GM18873 (cell line): ENCODE results near the gene CEPT1.
"Not testable (repeated sequence)": the region's sequence is repeated elsewhere in the genome, so short reads cannot be mapped to it uniquely, and the experiment has no call there.

Source experiments
- ATAC-seq: cut with Tn5 transposase; IDR thresholded peaks from one replicate; pipeline ENCODE4 v1.9.1; 2021; ENCODE audit warnings: mild to moderate bottlenecking, moderate library complexity, moderate number of reproducible peaks; ENCODE audit not compliant: unreplicated experiment, low FRiP score

The CEPT1 gene

DNA sequence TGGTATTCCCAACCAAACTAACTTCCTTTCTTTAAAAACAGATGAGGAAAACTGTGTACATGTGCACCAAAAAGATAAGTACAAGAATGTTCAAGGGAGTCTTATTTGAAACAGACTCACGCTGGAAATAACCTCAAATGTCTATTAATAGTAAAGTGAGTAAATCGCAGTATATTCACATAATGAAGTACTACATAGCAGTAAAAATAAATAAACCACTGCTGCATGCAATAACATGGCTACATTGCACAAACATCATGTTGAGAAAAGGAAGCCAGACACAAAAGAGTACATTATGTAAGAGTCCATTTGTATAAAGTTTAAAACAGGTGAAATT lies 65.7 kb downstream of the CEPT1 start:
- ATAC-seq = no peak

DNA sequence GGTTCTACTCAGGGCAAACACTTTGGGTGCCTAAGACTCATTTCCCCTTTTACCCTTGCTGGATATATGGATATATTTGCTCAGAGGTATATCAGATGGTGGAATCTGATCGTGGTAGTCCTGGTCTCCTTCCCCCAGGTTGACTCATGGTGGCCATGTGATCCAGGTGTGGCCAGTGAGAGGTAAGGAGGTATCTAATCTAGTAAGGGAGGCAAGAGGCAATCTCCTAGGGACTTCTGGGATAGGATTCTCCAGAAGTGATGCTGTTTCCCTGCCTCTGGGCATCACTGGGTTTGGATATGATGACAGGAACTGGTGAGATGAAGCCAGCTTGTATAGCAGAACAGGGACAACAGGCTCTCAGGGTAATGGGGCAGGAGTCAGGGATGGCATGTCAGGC lies 68.9 kb downstream of the CEPT1 start:
- ATAC-seq = no peak

DNA sequence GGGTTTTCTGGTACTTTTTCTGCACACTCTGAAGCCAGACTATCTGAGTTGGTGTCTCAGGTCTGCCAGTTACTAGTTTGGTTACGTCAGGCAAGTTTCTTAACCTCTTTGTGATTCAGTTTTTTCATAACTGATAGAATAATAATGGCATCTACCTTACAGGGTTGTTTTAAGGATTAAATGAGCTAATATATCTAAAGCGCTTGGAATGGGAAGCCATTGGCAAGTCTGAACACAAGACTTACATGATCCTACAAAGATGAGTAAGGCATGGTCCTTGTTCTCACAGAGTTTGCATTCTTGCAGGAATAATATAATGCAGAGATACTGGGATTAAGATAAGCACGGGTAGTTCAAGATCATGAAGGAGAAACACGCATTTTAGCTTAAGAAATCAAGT lies 69.6 kb downstream of the CEPT1 start:
- no peak for ATAC-seq

DNA sequence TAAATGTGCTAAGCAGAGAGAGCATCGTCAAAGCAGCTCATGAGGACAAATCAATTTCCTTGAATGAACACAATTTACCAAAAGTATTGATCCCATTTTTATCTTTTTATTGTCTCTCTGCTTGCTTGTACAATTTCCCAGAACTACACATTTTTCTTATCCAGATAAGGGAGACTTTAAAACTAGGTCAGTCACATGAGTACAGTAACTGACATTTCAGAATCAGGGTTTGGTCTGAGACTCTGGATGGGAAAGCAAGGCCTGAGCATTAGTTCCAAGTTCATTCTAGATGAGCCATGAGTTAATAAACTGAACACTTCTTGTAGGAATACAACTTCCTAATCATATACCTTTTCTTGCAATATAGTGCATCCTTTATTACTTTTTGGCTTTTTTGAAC lies 71.9 kb downstream of the CEPT1 start:
- no peak for ATAC-seq

DNA sequence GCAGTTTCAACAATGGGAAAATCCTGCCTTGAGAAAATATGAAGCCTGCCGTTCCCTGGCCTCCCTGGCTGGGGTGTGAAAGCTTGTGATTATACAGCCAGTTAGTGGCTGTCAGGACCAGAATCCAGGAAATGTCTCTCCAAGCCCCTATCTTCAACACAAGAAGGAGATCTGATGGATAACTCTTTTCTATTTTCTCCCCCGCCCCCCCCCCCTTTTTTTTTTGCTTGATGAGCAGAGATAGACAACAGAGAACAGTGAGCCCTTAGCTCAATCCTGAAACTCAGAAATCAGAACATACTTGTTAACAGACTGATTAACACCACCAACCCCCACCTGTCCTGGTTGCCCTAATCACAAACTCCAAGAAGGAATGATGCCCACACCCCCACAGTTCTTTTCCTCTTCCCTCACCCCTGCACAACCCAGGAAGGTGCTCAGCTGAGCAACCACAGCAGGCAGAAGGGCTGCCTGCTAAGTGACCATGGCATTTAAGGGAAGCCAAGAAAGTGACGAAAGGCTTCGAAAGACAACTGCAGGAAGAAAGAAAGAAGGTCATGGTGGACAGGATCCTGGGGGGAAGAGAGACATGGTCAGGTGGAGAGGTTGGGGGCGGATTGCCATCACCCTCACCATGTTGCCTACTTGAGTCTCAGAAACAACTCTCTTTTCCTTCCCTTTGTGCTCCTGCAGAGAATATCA lies 72.8 kb downstream of the CEPT1 start:
- ATAC-seq = no peak

DNA sequence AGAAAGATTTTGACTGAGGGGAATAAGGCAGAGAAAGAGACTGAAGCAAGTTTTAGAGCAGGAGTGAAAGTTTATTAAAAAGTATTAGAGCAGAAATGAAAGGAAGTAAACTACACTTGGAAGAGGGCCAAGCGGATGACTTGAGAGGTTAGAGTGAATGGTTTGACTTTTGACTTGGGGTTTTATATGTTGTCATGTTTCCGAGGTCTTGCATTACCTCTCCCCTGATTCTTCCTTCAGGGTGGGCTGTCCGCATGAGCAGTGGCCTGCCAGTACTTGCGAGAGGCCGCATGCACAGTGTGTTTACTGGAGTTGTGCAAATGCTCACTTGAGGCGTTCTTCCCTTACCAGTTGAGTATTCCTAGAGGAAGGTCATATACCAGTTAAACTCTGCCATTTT lies 73.4 kb downstream of the CEPT1 start:
- ATAC-seq = no peak

DNA sequence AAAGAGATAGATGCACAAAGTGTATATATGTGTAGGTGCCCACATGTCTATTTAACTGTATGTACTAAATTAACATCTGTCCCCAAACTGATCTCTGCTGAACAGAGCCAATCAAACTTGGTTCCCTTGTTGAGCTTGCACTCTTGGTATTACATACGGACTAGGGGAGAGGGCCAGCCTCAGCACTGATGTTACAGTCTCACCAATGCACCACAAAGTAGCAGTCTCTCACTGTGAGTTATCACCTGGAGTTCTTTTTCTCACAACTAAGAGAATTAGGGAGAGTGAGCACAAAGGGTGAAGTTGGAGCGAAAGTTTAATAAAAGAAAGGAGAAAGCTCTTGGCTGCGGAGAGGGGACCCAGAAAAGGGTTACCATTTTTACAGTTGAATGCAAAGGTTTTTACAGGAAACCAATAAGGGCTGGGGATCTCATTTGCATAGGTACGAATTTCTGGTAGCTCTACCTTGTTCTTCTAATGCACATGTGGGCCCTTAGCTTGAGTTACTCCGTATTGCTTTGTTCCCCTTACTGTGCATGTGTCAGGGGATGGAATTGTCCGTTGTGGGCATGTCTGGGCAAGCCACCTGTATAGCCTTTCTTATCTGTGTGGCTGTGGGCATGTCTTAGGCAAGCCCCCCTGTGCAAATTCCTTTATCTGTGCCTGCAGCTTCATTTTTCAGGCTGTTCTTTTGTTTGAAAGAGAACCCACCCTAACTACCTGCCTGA lies 74.2 kb downstream of the CEPT1 start:
- no peak for ATAC-seq

DNA sequence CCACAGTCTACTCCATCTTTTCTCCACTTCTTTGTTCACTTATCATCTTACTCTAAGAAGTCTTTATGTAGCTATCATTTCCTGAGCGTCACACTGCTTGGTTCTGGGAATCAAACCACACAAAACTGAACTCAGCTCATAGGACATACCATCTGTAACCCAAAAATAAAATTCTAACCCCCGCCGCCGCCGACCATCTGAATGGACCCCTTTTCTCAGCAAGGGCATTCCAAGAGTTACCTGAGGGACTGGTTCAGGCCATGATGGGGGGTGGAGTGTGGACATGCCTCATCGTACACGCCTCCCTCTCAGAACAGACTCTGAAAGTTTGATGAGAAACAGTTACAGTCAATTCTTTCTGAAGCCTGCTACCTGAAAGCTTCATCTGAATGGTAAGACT lies 74.9 kb downstream of the CEPT1 start:
- no peak for ATAC-seq

DNA sequence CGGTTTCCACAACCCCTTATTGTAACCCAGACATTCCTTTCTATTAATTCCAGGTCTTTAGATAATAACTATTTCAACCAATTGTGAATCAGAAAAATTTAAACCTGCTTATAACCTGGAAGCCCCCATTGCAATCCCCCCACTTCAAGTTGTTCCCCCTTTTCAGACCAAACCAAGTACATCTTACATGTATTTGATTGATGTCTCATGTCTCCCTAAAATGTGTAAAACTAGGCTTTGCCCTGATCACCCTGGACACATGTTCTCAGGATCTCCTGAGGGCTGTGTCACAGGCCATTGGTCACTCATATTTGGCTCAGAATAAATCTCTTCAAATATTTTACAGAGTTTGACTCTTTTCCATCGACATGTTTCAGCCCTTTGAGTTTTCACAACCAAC lies 75.3 kb downstream of the CEPT1 start:
- ATAC-seq = not testable (repeated sequence)

DNA sequence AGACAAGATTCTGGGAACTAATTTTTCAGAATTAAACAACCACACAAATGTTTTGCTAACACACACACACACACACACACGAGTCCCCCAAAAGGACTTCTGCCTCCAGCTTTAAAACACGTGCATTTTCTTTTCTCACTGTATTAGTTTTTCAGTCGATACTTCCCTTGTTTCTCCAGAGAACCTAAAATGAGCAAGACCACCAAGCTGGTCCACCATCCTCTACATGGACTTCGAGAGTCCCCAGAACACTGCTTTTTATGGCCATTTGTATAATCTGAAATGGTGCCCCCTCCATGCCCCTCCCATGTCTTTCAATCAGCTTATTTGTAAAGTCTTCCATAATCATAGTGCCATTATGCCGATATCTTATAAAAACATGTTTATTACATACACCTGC lies 76.7 kb downstream of the CEPT1 start:
- ATAC-seq = no peak

DNA sequence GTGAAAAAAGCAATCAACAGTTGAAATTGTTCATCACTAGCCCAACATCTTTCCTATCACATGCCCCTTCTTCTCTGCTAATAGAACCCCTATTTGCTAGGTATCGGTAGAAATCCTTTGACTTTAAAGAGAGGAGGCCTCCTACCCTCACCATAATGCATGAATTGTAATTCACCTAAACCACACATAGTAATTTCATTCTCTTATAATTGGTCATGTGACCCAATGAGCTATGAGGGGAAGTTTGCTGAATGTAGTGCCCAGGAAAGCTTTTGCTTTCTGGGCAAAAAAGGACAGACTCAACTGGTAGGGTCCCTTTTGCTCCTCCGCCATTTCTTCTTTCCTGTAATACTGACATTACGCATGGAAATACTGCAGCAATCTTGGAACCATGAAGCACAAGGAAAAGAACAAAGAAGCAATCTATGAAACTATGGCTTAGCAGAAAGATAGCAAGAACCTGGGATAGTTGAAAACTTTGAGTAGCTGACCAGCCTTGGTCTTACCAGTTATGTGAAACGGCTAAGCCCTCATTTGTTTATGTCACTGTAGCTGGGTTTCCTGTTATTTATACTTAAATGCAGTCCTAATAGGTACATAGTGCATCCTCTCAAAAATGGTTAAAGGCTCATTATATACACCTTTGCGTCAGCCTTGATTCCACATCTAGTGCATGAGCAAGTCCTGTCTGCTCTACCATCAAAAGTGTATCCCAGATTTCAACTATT lies 77.3 kb downstream of the CEPT1 start:
- no peak for ATAC-seq

DNA sequence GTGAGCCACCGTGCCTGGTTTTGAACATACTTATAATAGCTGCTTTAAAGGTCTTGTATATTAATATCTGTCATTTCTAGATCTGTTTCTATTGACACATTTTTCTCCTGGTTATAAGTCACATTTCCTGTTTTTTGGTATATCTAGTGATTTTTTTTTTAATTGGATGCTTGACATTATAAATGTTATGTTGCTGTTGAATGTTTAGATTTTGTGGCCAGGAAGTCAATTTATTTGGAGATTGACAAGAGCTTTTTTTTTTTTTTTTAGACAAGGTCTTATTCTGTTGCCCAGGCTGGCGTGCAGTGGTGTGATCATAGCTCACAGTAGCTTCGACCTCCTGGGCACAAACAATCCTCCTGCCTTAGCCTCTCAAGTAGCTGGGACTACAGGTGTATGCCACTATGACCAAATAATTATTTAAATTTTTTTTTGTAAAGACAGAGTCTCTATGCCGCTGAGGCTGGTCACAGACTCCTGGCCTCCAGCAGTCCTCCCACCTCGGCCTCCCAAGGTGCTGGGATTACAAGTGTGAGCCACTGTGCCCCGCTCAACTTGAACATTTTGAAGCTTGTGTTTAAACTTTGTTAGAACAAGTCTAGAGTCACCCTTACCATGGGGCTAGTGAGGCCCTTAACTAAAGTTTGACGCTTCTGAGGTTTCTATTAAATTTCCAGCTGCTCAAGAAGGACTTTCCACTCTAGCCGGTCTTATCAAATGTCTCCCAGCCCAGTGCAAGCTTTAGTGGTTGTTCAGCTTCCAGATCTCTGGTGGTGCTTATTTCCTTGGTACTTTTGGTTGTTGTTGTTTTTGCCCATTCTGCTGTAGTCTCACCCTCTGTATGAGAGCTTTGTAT lies 78.9 kb downstream of the CEPT1 start:
- no peak for ATAC-seq

DNA sequence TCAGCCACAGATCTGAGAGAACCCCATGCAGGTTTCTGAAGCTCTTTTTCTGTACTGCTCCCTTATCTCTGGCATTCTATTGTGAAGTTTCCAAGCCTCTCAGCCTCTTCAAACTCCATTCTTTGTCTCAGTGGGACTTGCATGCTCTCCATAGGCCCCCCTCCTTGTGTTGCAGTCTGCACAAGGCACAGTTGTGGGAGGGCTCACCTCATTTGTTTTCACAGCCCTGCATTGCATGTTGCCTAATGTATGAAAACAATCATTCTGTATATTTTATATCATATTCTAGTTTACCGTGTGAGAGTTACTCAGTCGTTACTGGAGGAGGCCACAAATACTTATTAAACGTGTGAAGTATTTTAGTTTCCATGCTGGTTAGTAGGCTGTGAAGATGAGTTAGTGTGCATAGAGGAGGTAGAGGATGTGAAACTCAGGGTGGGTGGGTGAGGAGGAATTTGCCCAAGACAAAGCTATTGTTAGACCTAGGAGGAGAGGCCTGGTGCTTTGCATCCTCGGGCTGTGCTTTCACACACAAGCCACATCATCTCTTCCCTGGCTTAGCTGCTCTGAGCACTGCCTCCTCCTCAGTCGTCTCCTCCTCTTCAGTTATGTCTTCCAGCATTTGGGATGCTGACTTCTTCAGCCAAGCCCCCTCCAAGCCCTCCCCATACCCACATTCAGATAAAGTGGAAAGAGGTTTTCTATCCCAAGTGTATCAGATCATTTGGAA lies 79.7 kb downstream of the CEPT1 start:
- ATAC-seq = no peak

DNA sequence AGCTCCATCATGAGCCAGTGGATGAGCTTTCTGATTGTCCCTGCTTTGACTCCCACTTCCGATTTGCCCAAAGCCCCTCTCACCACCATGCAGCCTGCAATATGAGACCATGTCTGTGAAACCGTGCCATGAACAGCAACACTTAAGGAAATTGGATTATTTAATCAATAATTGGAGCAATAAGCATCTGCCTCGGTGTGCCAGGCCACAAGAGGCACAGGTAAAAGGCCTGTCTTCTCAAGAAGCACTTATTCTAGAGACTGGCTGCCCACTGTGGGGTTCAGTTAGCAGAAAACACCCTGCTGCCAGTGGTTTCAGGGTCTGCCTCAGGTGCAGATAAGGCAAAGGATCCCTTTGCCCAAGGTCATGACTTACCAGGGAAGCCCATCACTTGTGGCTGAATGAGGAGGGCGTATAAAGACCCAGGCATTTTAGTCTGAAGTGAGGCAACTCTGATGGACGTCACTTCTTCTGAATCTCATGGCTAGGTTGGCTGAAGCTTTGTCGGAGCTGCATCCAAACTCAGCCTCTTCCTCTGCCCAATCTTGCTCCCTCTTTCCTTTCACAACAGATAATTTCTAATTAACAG lies 80.4 kb downstream of the CEPT1 start:
- ATAC-seq = no peak

DNA sequence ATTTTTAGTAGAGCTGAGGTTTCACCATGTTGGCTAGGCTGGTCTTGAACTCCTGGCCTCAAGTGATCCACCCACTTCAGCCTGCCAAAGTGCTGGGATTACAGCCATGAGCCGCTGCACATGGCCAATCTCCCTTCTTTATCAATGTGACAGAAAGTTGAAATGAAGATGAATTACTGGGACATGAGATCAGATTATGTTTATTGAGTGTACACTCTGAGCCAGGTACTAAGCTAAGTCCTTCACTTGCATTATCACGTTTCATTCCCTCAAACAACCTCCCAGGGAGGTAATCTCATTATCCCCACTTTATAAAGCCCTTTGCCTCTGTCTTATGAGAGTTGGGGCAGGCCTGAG lies 81.2 kb downstream of the CEPT1 start:
- ATAC-seq = no peak

DNA sequence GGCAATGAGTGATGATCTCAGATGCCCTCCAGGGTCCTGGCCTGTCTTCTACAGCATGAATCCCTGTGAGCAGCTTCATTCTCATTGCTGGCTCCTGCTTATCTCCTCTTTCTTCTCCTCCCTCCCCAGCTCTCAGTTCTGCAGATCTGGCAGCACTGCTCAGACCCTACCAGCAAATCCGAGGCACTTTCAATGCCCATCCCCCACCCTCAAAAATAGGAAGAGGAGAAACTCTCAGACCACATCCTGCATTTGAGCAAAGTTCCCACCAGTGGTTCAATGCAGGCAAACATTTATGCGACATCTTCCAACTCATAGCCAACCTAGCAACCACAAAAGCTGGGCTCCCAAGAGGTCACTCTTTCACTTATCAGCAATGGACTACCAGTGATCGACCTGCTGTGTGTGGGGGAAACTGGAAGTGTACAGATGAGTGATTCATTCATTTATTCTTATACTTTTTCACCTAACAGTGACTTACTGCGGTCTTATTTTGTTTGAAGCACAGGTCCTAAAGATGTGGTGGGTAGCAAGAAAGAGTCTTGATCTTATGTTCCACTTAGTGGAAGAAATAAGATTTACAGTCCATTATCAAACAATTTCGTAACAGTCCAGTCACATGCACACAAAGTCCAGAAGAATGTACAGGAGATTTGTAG lies 81.7 kb downstream of the CEPT1 start:
- ATAC-seq = peak; percentile 57

DNA sequence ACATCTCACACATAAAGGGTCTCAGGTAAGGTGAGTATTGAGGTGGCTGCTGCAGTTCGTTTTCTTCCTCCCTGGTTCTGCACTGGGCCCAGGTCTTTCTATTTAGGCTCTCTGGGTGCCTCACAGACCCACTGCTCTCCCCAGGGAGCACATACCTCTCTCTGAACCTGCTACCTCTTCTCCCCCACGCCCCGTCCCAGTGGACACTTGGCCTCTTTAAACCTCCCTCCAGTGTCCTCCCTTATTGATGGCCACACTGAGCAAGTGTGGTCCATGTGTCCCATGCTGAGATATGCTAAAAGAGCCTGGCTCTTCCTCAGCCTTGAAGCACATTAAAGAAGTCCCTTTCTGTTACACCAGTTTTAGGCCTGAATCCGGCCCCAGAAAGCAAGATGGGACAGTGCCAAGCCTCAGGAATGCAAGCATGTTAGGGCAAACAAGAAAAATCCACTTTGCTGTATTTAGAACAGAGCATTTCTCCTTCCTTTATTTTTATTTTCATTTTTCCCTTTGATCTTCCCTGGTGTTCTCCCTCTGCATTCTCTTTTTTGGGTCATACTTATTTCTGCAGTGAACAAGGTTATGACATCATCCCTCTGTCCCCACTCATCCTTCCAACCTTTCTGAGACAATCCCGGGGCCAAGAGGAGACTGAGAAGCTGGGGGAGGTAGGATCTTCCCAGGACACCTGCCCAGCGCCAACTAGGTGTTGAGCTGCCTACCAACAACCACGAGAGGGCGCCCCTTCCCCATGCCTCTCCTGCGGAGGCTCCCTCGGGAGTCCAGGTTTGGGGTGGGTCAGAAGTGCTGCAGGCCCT lies 82.5 kb downstream of the CEPT1 start:
- ATAC-seq = no peak

DNA sequence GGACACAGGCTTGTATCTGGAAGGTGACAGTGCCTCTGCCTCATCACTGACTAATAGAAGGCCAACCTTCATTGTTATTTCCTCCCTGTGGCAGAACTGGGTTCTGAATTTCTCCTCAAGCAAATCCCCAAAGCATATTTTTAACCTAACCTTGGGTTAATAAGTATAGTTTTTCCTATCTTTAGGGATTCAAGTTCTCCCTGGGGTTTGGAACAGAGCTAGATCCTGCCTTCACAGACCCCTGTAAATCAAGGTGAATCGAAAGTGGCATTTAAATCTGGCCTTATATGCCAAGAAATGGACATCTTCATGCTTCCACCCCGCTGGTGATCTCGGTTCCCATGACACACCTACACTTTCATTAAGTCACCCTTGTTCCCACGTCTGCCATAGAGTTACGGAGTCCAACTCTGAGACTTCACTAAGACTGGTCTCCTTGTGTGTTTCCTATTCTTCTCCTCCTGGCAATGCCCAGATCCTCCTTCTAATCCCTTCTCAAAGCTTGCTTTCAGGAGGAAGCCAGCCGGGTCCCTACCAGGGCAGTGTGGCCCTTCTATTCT lies 83.2 kb downstream of the CEPT1 start:
- no peak for ATAC-seq
